IPS DF 6.9 (cell line): ENCODE data around the gene PPAT.
"Not testable (repeated sequence)": the region's sequence is repeated elsewhere in the genome, so short reads cannot be mapped to it uniquely, and the experiment has no call there.

Source experiments
- DNase-seq: peaks from one replicate; pipeline ENCODE4 v3.0.0-alpha.2; 2013; ENCODE audit warnings: low read depth, low spot score
- H3K27ac ChIP-seq: one replicate; pipeline ENCODE4 v1.5.1; 2013; ENCODE audit warnings: low read length, control low read depth
- H3K27me3 ChIP-seq: 2 replicates; pipeline ENCODE4 v1.6.1; 2013; ENCODE audit warnings: mild to moderate bottlenecking, low read length; ENCODE audit not compliant: control insufficient read depth, insufficient read depth
- H3K36me3 ChIP-seq: 2 replicates; pipeline ENCODE4 v1.6.1; 2013; ENCODE audit warnings: low read length; ENCODE audit not compliant: control insufficient read depth, insufficient read depth
- H3K4me1 ChIP-seq: 2 replicates; pipeline ENCODE4 v1.6.1; 2013; ENCODE audit warnings: low read length; ENCODE audit not compliant: control insufficient read depth, insufficient read depth
- H3K4me3 ChIP-seq: 2 replicates; pipeline ENCODE4 v1.5.1; 2013; ENCODE audit warnings: mild to moderate bottlenecking, low read length
- H3K9me3 ChIP-seq: 2 replicates; pipeline ENCODE4 v1.6.1; 2013; ENCODE audit warnings: low read length, inconsistent platforms; ENCODE audit not compliant: control insufficient read depth, insufficient read depth
- WGBS: extraction: QIAGEN DNeasy Blood & Tissue Kit; methylation state at CpG from one replicate; pipeline ENCODE4 v1.1.7; 2013; ENCODE audit warnings: mixed read lengths, missing lambda C conversion rate; ENCODE audit not compliant: insufficient read length, insufficient coverage; 5-methylcytosine and 5-hydroxymethylcytosine counted together

The PPAT gene

DNA sequence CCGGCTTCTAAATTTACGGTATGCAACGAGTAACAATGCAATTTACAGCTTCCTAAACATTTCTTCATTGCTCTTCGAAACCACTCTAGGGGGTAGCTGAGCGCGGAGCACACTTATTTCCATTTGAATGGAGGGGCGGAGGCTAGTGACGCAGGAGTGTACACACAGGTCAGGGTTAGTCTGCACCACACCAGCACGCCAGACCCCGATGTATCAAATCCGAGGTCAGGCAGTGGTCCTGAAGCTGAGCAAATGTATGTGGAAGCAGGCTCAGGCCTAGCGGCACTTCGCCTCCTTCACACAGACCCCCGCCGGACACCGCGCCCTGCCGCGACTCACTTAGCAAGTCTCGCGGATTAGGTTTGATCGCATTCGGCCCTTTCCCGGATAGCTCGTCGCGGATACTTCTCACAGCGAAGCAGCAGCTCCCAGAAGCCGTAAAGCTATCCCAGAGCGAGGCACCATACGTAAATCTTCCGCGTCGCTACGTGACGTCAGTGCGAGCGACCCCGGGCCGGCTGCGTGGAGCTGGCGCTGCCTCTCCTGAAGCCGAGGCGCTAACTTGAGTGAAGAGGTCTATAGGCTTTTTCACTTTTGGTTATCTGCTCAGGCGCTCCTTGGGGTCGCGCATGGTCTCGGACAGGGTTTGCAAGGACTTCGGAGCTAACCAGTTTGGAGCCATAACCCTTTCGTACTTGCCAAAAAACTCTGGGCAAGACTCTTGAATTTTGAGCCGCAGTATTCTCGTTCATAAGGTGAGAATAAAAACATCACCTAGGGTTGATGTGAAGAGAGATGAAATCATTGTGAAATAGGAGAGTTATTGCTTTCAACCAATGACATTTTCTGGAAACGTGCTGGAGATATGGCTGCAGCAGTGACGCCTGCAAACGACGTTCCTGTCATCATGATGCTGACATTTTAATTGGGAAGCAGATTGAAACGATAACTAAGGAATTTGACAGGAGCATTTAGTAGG, 48.1 kb downstream of the PPAT start, which contains the start of gene AASDH:
Gene AASDH, minus strand, starts transcription at position 469 of the 979 bp plus-strand sequence. CDS start 3,192 bp downstream, outside the sequence.
- Histone ChIP-seq H3K9me3 (no peaks in the 10 kb centered on the region), H3K4me1 (no peaks in the 10 kb centered on the region), H3K27me3 (no peaks in the 10 kb centered on the region), H3K36me3 (no peaks in the 10 kb centered on the region; the same call in 1 of the 2 replicates), H3K27ac (no peak within 1 kb of the TSS), H3K4me3 (peak within 1 kb of the TSS; percentile 97)
- peak; percentile 81 for DNase-seq
- WGBS = no CpG with 5 or more reads among the region's 57 CpGs

DNA sequence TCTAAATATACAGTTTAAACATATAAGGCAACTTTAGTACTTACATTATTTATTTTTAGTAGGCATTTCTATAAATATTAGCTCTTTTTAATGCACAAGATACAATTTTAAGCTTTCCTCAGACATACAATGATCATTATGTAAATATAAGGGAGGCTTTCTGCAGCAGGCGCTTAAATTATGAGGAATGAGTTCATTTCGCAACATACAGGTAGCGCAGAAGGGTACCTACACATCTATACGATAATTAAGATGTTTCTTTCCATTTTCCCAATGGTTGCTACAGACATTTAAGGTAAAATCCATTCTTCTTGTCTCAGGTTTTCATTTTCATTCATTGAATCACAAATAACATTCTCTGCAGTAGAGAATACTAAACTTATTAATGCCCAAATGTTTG, 49.3 kb downstream of the PPAT start:
- H3K27ac ChIP-seq = no peak overlapping the region

DNA sequence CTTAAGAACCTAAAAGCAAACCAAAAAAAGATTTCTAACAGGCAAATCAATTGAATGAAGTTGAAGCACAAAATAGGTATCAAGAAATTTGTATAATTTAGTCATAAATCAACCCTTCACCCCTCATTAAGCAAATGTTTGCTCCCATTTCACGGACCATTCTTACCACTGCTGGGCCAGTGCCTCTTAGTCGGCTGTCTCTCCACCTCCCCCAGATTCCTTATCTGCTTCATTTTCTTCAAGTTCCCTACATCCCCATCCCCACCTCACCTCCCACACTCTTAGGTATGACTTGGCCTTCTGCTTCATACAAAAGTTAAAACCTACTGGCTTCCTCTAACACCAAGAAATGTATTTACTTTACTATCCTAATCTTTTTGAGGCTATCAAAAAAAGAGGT, 60.0 kb downstream of the PPAT start:
- Histone ChIP-seq H3K27me3 (no peaks in the 10 kb centered on the region), H3K27ac (no peak overlapping the region), H3K9me3 (no peaks in the 10 kb centered on the region), H3K4me3 (no peak overlapping the region), H3K36me3 (no peaks in the 10 kb centered on the region), H3K4me1 (no peaks in the 10 kb centered on the region)
- WGBS = no CpG with 5 or more reads among the region's 2 CpGs
- no peak for DNase-seq

More for the DNA sequence above, 49.3 kb downstream of the PPAT start:
- Histone ChIP-seq H3K9me3 (no peaks in the 10 kb centered on the region), H3K4me1 (no peaks in the 10 kb centered on the region), H3K4me3 (no peak overlapping the region), H3K27me3 (no peaks in the 10 kb centered on the region), H3K36me3 (no peaks in the 10 kb centered on the region)
- no peak for DNase-seq
- WGBS = no CpG with 5 or more reads among the region's 4 CpGs

DNA sequence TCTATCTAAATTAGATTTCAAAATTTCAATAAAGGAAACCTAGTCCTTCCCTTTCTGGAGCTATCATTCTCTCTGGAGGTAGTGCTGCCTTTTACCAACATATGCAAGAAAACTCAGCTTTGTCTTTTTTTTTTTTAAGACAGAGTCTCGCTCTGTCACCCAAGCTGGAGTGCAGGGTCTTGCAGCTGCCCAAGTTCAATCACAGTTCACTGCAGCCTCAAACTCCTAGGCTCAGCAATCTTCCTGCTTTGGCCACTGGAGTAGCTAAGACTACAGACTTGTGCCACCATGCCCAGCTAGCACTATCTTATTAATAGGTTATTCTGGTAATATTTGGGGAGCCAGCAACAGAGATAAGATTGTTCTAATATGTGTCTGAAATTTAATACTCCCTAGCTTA, 60.5 kb downstream of the PPAT start:
- Histone ChIP-seq H3K9me3 (no peaks in the 10 kb centered on the region), H3K4me1 (no peaks in the 10 kb centered on the region), H3K4me3 (no peak overlapping the region), H3K27ac (no peak overlapping the region), H3K27me3 (no peaks in the 10 kb centered on the region), H3K36me3 (no peaks in the 10 kb centered on the region)
- no peak for DNase-seq
- WGBS = no CpG with 5 or more reads among the region's 1 CpG

DNA sequence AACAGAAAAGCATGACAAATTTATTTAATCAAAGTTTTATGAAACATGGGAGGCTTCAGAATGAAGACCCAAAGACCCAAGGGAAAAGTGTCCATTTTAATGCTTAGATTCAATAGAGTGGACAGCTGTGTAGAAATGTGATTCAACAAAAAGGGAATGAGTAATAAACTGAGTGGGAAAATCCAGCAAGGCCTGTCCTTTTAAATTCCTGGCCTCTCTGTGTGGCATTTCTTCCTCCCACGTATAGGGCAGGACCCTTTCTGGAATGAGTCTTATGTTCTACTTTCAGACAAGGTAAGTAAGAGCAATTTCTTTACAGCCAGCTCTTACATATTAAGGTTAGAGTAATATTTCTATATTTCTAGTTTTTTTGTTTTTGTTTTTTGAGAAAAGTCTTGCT, 62.6 kb downstream of the PPAT start:
- Histone ChIP-seq H3K4me3 (no peak overlapping the region), H3K27ac (no peak overlapping the region), H3K4me1 (no peaks in the 10 kb centered on the region), H3K27me3 (no peaks in the 10 kb centered on the region), H3K36me3 (no peaks in the 10 kb centered on the region), H3K9me3 (no peaks in the 10 kb centered on the region)
- no CpG with 5 or more reads among the region's 1 CpG for WGBS
- DNase-seq = no peak

DNA sequence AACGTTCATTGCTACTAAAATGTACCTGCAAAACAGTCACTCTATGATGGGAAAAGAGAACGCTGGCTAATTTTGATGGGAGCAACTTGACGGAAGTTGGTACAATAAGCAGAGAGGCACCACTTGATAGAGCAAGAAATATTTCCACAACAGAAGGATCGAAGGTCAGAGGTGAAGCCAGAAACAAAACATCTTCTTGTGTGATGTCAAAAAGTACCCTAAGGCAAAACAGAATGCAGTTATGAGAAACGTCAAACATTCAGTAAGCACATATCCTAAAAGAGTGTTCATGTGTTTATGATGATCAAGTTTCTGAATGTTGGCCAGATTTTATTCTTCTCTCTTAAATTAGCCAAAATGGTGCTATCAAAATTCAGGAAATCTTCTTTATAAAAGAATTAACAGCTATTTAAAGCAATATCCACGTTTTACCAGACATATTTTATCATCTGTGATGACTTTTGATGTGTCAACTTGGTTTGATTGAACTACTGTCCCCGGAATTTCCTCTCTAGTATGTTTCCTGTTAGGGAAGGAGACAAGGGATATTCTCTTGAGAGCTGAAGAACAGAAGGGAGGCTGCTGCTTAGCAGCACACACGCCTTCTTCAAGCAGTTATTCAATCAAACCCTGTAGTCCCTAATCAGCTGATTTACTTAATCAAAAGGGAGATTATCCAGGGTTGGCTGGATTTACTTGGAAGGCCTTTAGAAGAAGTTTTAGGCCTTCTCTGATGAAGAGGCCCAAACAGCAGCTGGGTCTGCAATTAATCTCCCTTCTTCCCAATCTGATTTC, 63.8 kb downstream of the PPAT start:
- Histone ChIP-seq H3K27me3 (no peaks in the 10 kb centered on the region), H3K27ac (no peak overlapping the region), H3K9me3 (no peaks in the 10 kb centered on the region), H3K4me1 (no peaks in the 10 kb centered on the region), H3K36me3 (no peaks in the 10 kb centered on the region), H3K4me3 (no peak overlapping the region)
- no CpG with 5 or more reads among the region's 8 CpGs for WGBS
- no peak for DNase-seq

DNA sequence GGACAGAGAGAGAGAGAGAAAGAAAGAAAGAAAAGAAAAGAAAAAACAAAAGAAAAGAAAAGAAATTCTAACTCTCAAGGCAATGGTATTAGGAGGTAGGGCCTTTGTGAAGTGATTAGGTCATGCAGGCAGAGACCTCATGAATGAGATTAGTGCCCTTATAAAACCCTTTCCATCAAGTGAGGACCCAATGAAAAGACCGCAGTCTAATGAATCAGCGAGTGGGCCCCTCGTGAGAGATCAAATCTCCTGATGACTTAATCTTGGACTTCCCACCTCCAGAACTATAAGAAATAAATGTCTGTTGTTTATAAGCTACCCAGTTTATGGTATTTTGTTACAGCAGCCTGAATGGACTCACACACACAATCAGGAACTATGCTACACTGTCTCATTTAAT, 65.0 kb downstream of the PPAT start:
- no peaks in the 10 kb centered on the region for H3K9me3 ChIP-seq
- WGBS = no CpG with 5 or more reads among the region's 3 CpGs
- no peak for DNase-seq
- H3K27ac ChIP-seq = no peak overlapping the region
- no peaks in the 10 kb centered on the region for H3K36me3 ChIP-seq
- no peak overlapping the region for H3K4me3 ChIP-seq
- no peaks in the 10 kb centered on the region for H3K27me3 ChIP-seq
- H3K4me1 ChIP-seq = no peaks in the 10 kb centered on the region

DNA sequence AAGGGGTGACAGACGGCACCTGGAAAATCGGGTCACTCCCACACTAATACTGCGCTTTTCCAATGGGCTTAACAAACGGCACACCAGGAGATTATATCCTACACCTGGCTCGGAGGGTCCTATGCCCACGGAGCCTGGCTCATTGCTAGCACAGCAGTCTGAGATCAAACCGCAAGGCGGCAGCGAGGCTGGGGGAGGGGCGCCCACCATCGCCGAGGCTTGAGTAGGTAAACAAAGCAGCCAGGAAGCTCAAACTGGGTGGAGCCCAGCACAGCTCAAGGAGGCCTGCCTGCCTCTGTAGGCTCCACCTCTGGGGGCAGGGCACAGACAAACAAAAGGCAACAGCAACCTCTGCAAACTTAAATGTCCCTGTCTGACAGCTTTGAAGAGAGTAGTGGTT, 72.4 kb downstream of the PPAT start:
- not testable (repeated sequence) for DNase-seq, H3K9me3 ChIP-seq, H3K36me3 ChIP-seq, H3K4me1 ChIP-seq, H3K27me3 ChIP-seq, H3K27ac ChIP-seq, H3K4me3 ChIP-seq
- no CpG with 5 or more reads among the region's 12 CpGs for WGBS

DNA sequence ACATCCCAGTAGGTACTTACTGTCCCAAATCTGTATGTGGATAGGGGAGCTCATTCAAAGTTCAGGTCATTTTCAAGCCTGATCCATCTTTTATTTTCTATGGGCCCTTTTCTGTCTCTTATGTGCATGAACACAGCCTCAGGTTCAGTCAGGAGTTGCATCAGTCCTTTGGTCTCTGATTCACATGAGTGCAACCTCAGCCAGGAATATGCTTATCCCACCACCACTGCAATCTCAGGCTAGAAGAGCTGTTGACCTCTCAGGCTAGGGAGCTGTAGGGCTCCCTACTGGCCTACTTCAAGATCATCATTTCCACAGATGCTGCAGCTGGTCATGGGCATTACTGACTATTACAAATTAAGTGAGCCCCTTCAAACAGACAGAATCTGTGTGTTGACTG, 75.3 kb downstream of the PPAT start:
- DNase-seq = no peak
- Histone ChIP-seq H3K36me3 (no peaks in the 10 kb centered on the region), H3K9me3 (peaks cover 2% of the 10 kb centered on the region; the same call in 1 of the 2 replicates), H3K27me3 (no peaks in the 10 kb centered on the region), H3K27ac (no peak overlapping the region), H3K4me1 (no peaks in the 10 kb centered on the region), H3K4me3 (no peak overlapping the region)

DNA sequence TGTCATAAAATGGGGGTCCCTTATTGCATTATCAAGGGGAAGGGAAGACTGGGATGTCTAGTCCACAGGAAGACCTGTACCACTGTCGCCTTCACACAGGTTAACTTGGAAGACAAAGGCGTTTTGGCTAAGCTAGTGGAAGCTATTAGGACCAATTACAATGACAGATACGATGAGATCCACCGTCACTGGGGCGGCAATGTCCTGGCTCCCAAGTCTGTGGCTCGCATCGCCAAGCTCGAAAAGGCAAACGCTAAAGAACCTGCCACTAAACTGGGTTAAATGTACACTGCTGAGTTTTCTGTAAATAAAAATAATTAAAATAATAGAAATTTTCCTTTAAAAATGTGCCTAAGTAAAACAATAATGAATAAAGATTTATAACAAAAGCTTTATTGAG, 78.8 kb downstream of the PPAT start:
- no peak overlapping the region for H3K27ac ChIP-seq
- no peaks in the 10 kb centered on the region for H3K4me1 ChIP-seq
- DNase-seq = no peak
- H3K9me3 ChIP-seq = no peaks in the 10 kb centered on the region
- H3K4me3 ChIP-seq = no peak overlapping the region
- H3K36me3 ChIP-seq = no peaks in the 10 kb centered on the region
- WGBS = no CpG with 5 or more reads among the region's 9 CpGs
- H3K27me3 ChIP-seq = no peaks in the 10 kb centered on the region
